Mononuclear cell (primary cell): ENCODE results near the gene S100Z. TPM values are rescaled to one million over a fixed set of nuclear protein-coding genes. Genes with fewer than 3 reads are reported as not detected.
"Not testable (repeated sequence)": the region's sequence is repeated elsewhere in the genome, so short reads cannot be mapped to it uniquely, and the experiment has no call there.

Experiments used
- H3K27me3 ChIP-seq: 2 replicates; pipeline ENCODE4 v1.6.0; 2011; ENCODE audit warnings: low read length, control low read depth; ENCODE audit not compliant: insufficient read depth
- H3K4me1 ChIP-seq: 2 replicates; pipeline ENCODE4 v1.5.1; 2011; ENCODE audit warnings: mild to moderate bottlenecking, low read length, control low read depth; ENCODE audit not compliant: insufficient read depth
- H3K4me3 ChIP-seq: 2 replicates; pipeline ENCODE4 v1.5.1; 2011; ENCODE audit warnings: mild to moderate bottlenecking, low read length, moderate library complexity
- H3K9me3 ChIP-seq: 2 replicates; pipeline ENCODE4 v1.5.1; 2011; ENCODE audit warnings: low read depth, mild to moderate bottlenecking, control low read depth, low read length
- total RNA-seq: library from RNA; depleted of rRNA; stranded (reverse); fragments of >200 nt; gene quantifications from one replicate; pipeline ENCODE4 v1.2.3, GENCODE V29; 2012

Gene S100Z
- total RNA-seq, 1 donor: 5.6 TPM

- H3K27me3 ChIP-seq: peaks cover 40% of the 10 kb centered on the region
- H3K4me3 ChIP-seq: peak within 1 kb of the TSS; percentile 65
- peaks cover 26% of the 10 kb centered on the region for H3K4me1 ChIP-seq
These were observed 30.7 kb upstream of the S100Z start, which contains the start of gene F2RL1 for GRCh38 chr5:76818844-76819831. Gene F2RL1 (plus strand): TSS chr5:76819030. CDS start chr5:76819183, 153 bp downstream.

DNA sequence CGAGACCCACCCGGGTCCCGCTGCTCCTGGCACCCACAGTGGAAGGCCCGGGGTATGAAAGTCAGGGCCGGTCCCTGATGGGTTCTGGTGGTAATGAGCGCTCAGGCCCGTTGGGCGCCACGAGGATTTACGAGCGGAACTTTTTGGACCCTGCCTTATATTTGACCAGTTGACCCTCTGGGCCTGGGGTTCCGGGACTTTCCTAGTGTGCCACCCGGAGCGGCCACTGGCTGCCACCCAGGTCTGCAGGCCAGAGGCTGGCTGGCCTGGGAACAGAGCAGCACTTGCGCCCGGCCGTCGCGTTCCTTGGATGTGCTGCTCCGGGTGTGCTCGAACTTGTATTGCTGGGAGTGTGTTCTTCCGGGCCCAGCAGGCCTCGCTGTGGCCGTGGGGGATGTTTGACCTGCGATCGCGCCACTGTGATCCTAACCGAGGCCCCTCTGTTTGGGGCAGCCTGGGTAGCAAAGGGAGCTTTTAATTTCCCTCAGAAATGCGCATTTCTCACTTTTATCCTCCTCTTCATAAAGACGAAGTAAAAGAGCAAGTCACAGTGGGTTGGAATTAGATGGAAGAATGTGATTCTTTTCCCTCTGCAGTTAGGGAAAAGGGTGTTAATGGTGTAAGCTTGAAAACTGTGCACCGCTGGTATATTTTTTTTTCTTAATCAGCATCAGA, 29.8 kb upstream of the S100Z start:
- peaks cover 40% of the 10 kb centered on the region for H3K27me3 ChIP-seq
- peaks cover 26% of the 10 kb centered on the region for H3K4me1 ChIP-seq
- no peaks in the 10 kb centered on the region for H3K9me3 ChIP-seq
- peak overlapping the region; percentile 65 for H3K4me3 ChIP-seq

More at GRCh38 chr5:76818844-76819831, 30.7 kb upstream of the S100Z start, which contains the start of gene F2RL1:
- no peaks in the 10 kb centered on the region for H3K9me3 ChIP-seq

GRCh38 chr5:76820526-76820890, 29.3 kb upstream of the S100Z start:
- Histone ChIP-seq H3K27me3 (peaks cover 40% of the 10 kb centered on the region), H3K4me3 (peak overlapping the region; percentile 65), H3K9me3 (no peaks in the 10 kb centered on the region), H3K4me1 (peaks cover 26% of the 10 kb centered on the region)

DNA sequence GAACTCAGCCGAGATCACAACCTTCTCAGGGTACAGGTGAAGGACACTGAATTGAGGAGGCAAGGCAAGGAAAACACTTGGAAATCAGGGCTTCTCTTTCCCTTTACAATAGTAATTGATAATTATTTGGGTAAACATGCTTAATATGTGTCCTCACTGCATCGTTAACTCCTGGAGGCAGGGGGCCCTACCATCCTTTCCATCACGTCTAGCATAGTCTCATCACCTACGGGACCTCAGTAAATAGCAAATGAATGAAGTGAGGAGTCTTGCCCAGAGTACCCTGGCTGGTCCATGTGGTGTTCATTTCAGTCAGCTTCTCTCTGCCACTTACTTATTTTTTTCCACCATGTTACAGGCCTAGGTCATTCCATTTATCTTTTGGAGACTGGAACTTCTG, 28.7 kb upstream of the S100Z start:
- Histone ChIP-seq H3K9me3 (no peaks in the 10 kb centered on the region), H3K4me3 (no peak overlapping the region), H3K4me1 (peaks cover 26% of the 10 kb centered on the region), H3K27me3 (peaks cover 40% of the 10 kb centered on the region)

DNA sequence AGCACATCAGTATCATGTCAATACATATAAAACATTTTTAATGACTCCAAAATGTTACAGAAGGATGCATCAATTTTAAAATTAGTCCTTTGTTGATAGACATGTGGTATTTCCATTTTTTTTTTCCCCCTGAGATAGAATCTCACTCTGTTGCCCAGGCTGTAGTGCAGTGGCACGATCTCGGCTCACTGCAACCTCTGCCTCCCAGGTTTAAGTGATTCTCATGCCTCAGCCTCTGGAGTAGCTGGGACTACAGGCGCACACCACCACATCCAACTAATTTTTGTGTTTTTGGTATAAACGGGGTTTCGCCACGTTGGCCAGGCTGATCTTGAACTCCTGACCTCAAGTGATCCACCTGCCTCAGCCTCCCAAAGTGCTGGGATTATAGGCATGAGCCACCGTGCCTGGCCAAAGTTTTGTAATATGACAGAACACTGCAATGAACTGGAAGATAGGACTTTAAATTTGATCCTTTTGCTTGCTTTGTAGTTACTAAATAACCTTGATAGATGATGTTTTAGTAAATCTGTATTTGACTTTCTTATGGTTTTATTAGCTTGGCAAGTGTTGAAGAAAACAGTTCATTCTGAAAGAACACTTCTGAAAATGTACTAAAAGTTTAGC, 27.6 kb upstream of the S100Z start:
- H3K9me3 ChIP-seq: not testable (repeated sequence)

GRCh38 chr5:76826416-76826815, 23.4 kb upstream of the S100Z start:
- H3K4me3 ChIP-seq, H3K27me3 ChIP-seq, H3K9me3 ChIP-seq, H3K4me1 ChIP-seq: not testable (repeated sequence)

More for the DNA sequence above, 27.6 kb upstream of the S100Z start:
- Histone ChIP-seq H3K27me3 (peaks cover 33% of the 10 kb centered on the region), H3K4me1 (peaks cover 26% of the 10 kb centered on the region)
- not testable (repeated sequence) for H3K4me3 ChIP-seq

DNA sequence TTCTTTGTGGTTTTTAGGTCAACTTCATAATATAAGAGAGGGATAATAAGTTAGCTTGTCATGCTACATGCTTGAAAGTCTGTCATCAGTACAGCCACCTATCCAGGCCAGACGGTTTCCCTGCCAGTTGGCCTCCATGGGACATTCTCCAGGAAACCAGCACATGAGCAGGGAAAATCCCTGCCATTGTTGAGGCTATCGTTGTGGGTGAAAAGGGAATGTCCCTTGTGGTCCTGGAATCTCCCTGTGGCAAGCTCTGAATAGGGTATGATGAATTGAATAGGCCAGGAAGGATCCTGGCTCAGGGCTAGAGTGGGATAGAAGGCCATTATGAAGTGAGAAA, 18.7 kb upstream of the S100Z start:
- Histone ChIP-seq H3K27me3 (no peaks in the 10 kb centered on the region), H3K4me3 (no peak overlapping the region), H3K9me3 (no peaks in the 10 kb centered on the region), H3K4me1 (no peaks in the 10 kb centered on the region)

DNA sequence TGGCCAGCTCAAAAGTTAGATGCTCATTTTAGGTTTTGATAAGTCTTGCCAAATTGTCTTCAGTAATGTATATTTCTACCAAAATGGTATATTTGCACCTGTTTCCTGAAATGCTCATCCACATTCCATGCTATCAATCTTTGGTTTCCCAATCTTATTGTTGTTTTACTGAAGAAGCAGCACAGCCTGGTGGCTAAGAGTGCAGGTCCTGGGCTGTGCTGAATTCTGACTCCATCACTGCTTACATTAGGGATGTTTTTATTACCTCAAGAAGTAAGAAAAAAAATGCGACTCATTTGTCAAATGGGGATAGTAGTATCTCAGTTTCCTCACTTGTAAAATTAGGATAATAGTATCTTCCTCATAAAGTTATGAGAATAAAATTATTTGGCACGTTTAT, 13.6 kb upstream of the S100Z start:
- no peaks in the 10 kb centered on the region for H3K27me3 ChIP-seq
- no peaks in the 10 kb centered on the region for H3K4me1 ChIP-seq
- no peaks in the 10 kb centered on the region for H3K9me3 ChIP-seq
- H3K4me3 ChIP-seq: no peak overlapping the region

- Histone ChIP-seq H3K27me3 (no peaks in the 10 kb centered on the region), H3K4me1 (no peaks in the 10 kb centered on the region), H3K9me3 (no peaks in the 10 kb centered on the region), H3K4me3 (no peak overlapping the region)
These were observed 13.2 kb upstream of the S100Z start for GRCh38 chr5:76836585-76836984.

GRCh38 chr5:76838481-76839261, 11.1 kb upstream of the S100Z start:
- H3K9me3 ChIP-seq: no peaks in the 10 kb centered on the region
- no peaks in the 10 kb centered on the region for H3K27me3 ChIP-seq
- no peaks in the 10 kb centered on the region for H3K4me1 ChIP-seq
- no peak overlapping the region for H3K4me3 ChIP-seq

GRCh38 chr5:76841361-76841760, 8.5 kb upstream of the S100Z start:
- Histone ChIP-seq H3K9me3 (no peaks in the 10 kb centered on the region), H3K4me3 (no peak overlapping the region), H3K27me3 (no peaks in the 10 kb centered on the region), H3K4me1 (peaks cover 11% of the 10 kb centered on the region)

- Histone ChIP-seq H3K9me3 (no peaks in the 10 kb centered on the region), H3K27me3 (no peaks in the 10 kb centered on the region), H3K4me1 (peaks cover 37% of the 10 kb centered on the region), H3K4me3 (no peak overlapping the region)
These were observed 3.9 kb upstream of the S100Z start for GRCh38 chr5:76845890-76846289.

- Histone ChIP-seq H3K4me1 (peaks cover 73% of the 10 kb centered on the region), H3K9me3 (no peaks in the 10 kb centered on the region), H3K27me3 (no peaks in the 10 kb centered on the region), H3K4me3 (peak overlapping the region; percentile 28)
These were observed 830 bp downstream of the S100Z start for GRCh38 chr5:76850543-76851145.

GRCh38 chr5:76851728-76852369, 2.0 kb downstream of the S100Z start:
- Histone ChIP-seq H3K27me3 (no peaks in the 10 kb centered on the region), H3K4me1 (peaks cover 85% of the 10 kb centered on the region), H3K9me3 (no peaks in the 10 kb centered on the region), H3K4me3 (no peak overlapping the region)
